D721Med (cell line): ENCODE data around the gene MAP4K4.

ENCODE experiments used
- DNase-seq: peaks from one replicate; pipeline ENCODE4 v3.0.0; 2011; ENCODE audit warnings: low spot score; ENCODE audit not compliant: insufficient read length
- FAIRE-seq: peaks from 2 replicates; lab custom pipeline; 2011; peaks lifted over from hg19 to GRCh38; lab: Jason Lieb, UNC
- CTCF ChIP-seq: IDR thresholded peaks from 2 replicates; pipeline ENCODE4 v1.5.1; 2012; ENCODE audit warnings: mild to moderate bottlenecking, control low read depth; ENCODE audit not compliant: insufficient read depth; ENCODE audit errors: missing control alignments

The MAP4K4 gene

DNA sequence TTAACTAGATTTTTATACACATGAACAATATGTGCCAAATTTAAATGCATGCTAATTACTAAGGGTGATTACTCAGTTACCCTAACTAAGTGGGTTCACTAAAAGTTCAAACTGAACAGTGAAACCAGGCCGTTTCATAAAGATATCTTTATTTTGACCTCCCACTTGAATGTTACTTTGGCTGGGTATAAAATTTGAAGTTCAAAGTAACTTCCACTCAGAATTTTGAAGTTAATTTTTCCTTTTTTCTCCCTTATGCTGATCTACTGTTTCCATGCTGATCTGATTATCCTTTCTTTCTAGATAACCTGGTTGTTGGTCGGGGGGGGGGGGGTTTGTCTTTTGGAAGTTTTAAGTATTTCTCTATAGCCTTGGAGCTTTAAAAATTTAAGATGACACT, 25.5 kb upstream of the MAP4K4 start:
- no peak for TF ChIP-seq CTCF
- no peak for FAIRE-seq

DNA sequence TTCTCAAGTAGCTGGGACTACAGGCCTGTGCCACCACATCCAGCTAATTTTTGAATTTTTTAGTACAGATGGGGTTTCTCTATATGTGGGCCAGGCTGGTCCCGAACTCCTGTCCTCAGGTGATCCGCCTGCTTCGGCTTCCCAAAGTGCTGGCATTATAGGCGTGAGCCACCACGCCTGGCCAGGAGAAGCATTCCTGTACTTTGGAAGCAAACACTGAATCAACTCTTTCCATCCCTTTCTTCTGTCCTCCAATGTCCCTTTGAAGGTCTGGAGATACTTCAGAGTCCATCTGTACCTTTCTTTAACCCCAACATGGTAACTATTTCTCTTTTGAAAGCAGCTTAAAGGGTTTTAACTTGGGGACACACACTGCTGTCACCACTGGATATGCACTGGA, 23.6 kb upstream of the MAP4K4 start:
- no peak for DNase-seq
- TF ChIP-seq CTCF: no peak
- FAIRE-seq: no peak

More for the DNA sequence above, 25.5 kb upstream of the MAP4K4 start:
- no peak for DNase-seq

DNA sequence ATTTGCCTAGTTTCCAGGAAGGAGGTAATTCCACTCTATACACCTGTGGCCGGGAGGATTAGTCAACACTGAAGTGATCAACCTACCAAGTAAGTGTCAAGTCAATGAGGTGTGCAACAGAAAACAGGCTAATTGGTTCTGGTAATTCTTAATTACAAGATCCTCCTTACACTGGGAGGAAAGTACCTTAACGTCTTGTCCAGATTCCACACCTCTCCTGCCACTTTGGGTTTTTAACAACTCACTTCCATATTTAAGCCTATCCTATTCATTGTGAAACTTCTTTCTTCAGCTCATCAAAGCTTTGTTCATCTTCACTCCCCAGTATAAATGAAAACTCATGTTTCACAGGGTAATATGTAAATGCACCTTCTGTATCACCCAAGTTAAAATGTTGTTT, 22.0 kb upstream of the MAP4K4 start:
- no peak for TF ChIP-seq CTCF
- DNase-seq (no peak), FAIRE-seq (no peak)

GRCh38 chr2:101676674-101677073, 20.8 kb upstream of the MAP4K4 start:
- no peak for DNase-seq
- no peak for FAIRE-seq

DNA sequence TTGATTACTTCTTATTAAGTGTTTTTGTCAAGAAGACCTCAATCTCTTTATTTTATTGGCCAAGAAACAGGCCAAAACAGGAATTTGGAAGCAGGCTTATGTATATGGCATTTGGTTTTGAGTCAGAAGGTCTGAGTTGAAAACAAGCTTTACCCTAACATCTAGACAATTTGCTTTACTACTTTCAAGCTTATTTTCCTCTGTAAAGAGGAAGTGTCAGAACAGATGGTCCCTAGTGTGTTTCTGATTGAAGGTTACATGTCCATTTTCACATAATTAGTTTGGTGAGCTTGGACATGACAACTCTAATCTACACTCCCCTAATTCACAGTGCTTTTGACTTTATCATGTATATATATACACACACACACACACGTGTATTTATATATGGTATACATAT, 19.8 kb upstream of the MAP4K4 start:
- no peak for FAIRE-seq
- no peak for TF ChIP-seq CTCF
- no peak for DNase-seq

More at GRCh38 chr2:101676674-101677073, 20.8 kb upstream of the MAP4K4 start:
- no peak for TF ChIP-seq CTCF

DNA sequence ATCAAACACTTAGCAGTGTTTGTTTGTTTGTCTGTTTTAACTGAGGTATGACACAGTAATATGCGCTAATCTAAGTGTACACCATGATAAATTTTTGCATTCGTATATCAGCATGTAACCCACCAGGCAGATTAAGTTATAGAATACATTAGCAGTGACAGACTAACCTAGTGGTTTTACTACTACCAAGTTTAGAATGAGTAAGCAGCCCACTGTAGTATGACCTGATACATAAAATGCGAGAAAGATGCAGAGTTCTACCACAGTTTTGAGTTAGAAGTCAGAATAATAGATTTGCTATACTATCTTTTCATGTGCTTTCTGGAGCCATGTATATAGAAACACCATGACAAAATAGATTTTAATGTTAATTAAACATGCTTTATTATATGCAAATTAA, 19.1 kb upstream of the MAP4K4 start:
- DNase-seq (no peak), FAIRE-seq (no peak)
- TF ChIP-seq CTCF: no peak

DNA sequence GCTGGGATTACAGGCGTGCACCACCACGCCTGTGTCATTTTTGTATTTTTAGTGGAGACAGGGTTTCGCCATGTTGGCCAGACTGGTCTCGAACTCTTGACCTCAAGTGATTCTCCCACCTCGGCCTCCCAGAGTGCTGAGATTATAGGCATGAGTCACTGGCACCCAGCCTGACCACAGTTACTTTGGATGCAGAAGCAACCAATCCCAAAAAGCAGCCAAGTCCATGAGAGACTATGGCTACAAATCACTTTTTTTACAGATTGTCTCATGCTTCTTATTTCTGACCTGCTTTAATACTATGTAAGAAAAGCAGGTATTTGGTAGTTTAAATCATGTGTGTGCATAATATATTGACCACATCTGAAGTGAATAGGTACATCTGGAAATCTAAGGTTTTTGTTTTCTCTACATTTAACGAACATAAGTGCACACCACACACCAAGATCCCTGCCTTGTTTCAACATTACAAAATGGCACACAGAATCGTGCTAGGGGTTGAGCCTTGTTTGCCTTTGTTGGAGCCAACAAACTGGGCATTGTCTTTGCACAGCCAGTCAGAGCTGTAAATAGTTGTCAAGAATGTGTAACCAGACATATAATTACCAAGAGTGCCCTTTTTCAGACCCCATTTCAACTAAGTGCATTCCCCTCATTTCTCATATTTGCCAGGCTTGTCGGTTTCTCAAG, 18.3 kb upstream of the MAP4K4 start:
- TF ChIP-seq CTCF: no peak
- DNase-seq (no peak), FAIRE-seq (no peak)
